Measurements from ENCODE around the gene SLC38A5. TPM values are rescaled to one million over a fixed set of nuclear protein-coding genes. Genes with fewer than 3 reads are reported as not detected.

The SLC38A5 gene
- polyA plus RNA-seq, 2 of the 4 experiments (the other 2 are of a cell fraction) = 0.32 to 0.36 TPM

DNA sequence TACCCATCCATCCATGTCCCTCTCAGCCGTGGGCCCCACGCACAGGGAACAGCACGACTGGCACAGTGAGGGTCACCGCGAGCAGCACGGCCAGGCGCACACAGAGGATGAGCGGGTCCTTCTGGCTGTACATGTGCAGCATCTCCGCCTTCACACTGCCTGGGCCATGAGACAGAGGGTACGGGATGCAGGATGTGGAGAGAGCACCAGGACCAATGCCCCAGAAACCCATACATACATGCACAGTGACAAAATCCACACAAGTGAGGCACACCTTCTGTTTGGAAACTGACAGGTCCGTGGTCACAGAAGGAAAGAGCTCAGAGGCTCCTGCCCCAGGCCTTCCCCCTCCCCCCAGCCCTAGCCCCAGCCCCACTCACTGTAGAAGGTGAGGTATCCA is 9.5 kb downstream of the SLC38A5 start:
- ATAC-seq (no peak), FAIRE-seq (no peak), DNase-seq (ENCODE audit: low read depth in 1 of 2, low spot score in 1 of 2) (no peak)
- ChIA-PET POLR2A (no interaction called here), CTCF (no interaction called here)
- H3K4me2 ChIP-seq = no peak overlapping the region
- 70% methylated on average over 9 of the region's 11 CpGs for WGBS (ENCODE audit: missing lambda C conversion rate)
- no peaks in the 10 kb centered on the region for H3K4me1 ChIP-seq
- H3K9me3 ChIP-seq = no peaks in the 10 kb centered on the region
- no peak overlapping the region for H3K4me3 ChIP-seq
- no peak for TF ChIP-seq EHF (CRISPR knock-in tag; IDR thresholded peaks at IDR 0.05)
- no peak for TF ChIP-seq TFCP2L1 (CRISPR knock-in tag; IDR thresholded peaks at IDR 0.05)
- TF ChIP-seq NPAS2 (CRISPR knock-in tag; IDR thresholded peaks at IDR 0.05; ENCODE audit: borderline replicate concordance) = no peak
- TF ChIP-seq CHD4 (IDR thresholded peaks at IDR 0.05; ENCODE audit: borderline replicate concordance) = no peak
- no peak for TF ChIP-seq NFE2L2 (conservative IDR thresholded peaks at IDR 0.05; ENCODE audit: low read length)
- TF ChIP-seq EHMT2 (IDR thresholded peaks at IDR 0.05; ENCODE audit: low read depth) = no peak
- no peak for TF ChIP-seq GATA3 (IDR thresholded peaks at IDR 0.05; ENCODE audit: borderline replicate concordance)
- no peak for TF ChIP-seq ZSCAN20 (CRISPR knock-in tag; IDR thresholded peaks at IDR 0.05)
- TF ChIP-seq MYC (IDR thresholded peaks at IDR 0.05; ENCODE audit: borderline replicate concordance, low read length) = no peak
- TF ChIP-seq FOSB (CRISPR knock-in tag; IDR thresholded peaks at IDR 0.05) = no peak
- TF ChIP-seq SMC3 (IDR thresholded peaks at IDR 0.05) = no peak
- TF ChIP-seq CHD2 (IDR thresholded peaks at IDR 0.05; ENCODE audit: low read length, partially characterized antibody) = no peak
- no peak for TF ChIP-seq PBX3 (IDR thresholded peaks at IDR 0.05)
- TF ChIP-seq PHF8 (IDR thresholded peaks at IDR 0.05; ENCODE audit: borderline replicate concordance, low read depth) = no peak
- no peak for TF ChIP-seq HOXB5 (CRISPR knock-in tag; IDR thresholded peaks at IDR 0.05)
- TF ChIP-seq RARB (CRISPR knock-in tag; IDR thresholded peaks at IDR 0.05) = no peak
- no peak overlapping the region for H3K27ac ChIP-seq

GRCh38 chrX:48460031-48460430 is 10.0 kb downstream of the SLC38A5 start:
- ChIA-PET CTCF (no interaction called here), POLR2A (no interaction called here)
- TF ChIP-seq HOXB5 (CRISPR knock-in tag; IDR thresholded peaks at IDR 0.05) = no peak
- TF ChIP-seq CTCF (IDR thresholded peaks at IDR 0.05) = no peak
- TF ChIP-seq EHMT2 (IDR thresholded peaks at IDR 0.05; ENCODE audit: low read depth) = no peak
- TF ChIP-seq BHLHE40 (IDR thresholded peaks at IDR 0.05; ENCODE audit: low read depth, low read length) = no peak
- TF ChIP-seq, protein P1, sequence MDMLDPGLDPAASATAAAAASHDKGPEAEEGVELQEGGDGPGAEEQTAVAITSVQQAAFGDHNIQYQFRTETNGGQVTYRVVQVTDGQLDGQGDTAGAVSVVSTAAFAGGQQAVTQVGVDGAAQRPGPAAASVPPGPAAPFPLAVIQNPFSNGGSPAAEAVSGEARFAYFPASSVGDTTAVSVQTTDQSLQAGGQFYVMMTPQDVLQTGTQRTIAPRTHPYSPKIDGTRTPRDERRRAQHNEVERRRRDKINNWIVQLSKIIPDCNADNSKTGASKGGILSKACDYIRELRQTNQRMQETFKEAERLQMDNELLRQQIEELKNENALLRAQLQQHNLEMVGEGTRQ (IDR thresholded peaks at IDR 0.05) = no peak
- TF ChIP-seq CBX2 (IDR thresholded peaks at IDR 0.05; ENCODE audit: borderline replicate concordance, low read depth) = no peak
- no peak for TF ChIP-seq JUN (IDR thresholded peaks at IDR 0.05)
- TF ChIP-seq, protein P2, sequence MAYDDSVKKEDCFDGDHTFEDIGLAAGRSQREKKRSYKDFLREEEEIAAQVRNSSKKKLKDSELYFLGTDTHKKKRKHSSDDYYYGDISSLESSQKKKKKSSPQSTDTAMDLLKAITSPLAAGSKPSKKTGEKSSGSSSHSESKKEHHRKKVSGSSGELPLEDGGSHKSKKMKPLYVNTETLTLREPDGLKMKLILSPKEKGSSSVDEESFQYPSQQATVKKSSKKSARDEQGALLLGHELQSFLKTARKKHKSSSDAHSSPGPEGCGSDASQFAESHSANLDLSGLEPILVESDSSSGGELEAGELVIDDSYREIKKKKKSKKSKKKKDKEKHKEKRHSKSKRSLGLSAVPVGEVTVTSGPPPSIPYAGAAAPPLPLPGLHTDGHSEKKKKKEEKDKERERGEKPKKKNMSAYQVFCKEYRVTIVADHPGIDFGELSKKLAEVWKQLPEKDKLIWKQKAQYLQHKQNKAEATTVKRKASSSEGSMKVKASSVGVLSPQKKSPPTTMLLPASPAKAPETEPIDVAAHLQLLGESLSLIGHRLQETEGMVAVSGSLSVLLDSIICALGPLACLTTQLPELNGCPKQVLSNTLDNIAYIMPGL (CRISPR knock-in tag; IDR thresholded peaks at IDR 0.05; ENCODE audit: borderline replicate concordance) = no peak
- no peak for TF ChIP-seq POLR2A (IDR thresholded peaks at IDR 0.05; ENCODE audit: low read length)
- no peak for TF ChIP-seq CBX8 (IDR thresholded peaks at IDR 0.05)
- TF ChIP-seq CEBPB (IDR thresholded peaks at IDR 0.05) = no peak
- TF ChIP-seq, protein P3, sequence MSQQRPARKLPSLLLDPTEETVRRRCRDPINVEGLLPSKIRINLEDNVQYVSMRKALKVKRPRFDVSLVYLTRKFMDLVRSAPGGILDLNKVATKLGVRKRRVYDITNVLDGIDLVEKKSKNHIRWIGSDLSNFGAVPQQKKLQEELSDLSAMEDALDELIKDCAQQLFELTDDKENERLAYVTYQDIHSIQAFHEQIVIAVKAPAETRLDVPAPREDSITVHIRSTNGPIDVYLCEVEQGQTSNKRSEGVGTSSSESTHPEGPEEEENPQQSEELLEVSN (IDR thresholded peaks at IDR 0.05; ENCODE audit: borderline replicate concordance, low read depth) = no peak
- no peak for TF ChIP-seq POLR2AphosphoS2 (conservative IDR thresholded peaks at IDR 0.05; ENCODE audit: low read length)
- DNase-seq (ENCODE audit: low read depth in 1 of 2, low spot score in 1 of 2) (no peak), FAIRE-seq (no peak), ATAC-seq (no peak)
- Histone ChIP-seq H3K4me2 (no peak overlapping the region), H3K27ac (no peak overlapping the region), H3K9me3 (no peaks in the 10 kb centered on the region), H3K4me3 (no peak overlapping the region), H3K4me1 (no peaks in the 10 kb centered on the region)
- WGBS (ENCODE audit: missing lambda C conversion rate) = 64% methylated on average over 3 of the region's 3 CpGs

Measured in A549 (cell line).